OCI-LY1 (cell line): ENCODE measurements around the gene DIAPH1.

Source experiments
- EZH2 ChIP-seq: fragments of 200-600 bp; sonication (generic), shearing (Covaris generic); IDR thresholded peaks from 2 replicates; pipeline ENCODE4 v1.8.0; 2017; ENCODE audit warnings: borderline replicate concordance, mixed run types, mild to moderate bottlenecking, antibody characterized with exemption, low read length, moderate library complexity, mixed read lengths
- TF ChIP-seq, protein P1 (sequence below): fragments of 200-600 bp; sonication (generic), shearing (Covaris generic); IDR thresholded peaks from 2 replicates; pipeline ENCODE4 v1.5.1; 2017; ENCODE audit warnings: mild to moderate bottlenecking, antibody characterized with exemption, low read length, moderate library complexity, mixed read lengths

DNA sequence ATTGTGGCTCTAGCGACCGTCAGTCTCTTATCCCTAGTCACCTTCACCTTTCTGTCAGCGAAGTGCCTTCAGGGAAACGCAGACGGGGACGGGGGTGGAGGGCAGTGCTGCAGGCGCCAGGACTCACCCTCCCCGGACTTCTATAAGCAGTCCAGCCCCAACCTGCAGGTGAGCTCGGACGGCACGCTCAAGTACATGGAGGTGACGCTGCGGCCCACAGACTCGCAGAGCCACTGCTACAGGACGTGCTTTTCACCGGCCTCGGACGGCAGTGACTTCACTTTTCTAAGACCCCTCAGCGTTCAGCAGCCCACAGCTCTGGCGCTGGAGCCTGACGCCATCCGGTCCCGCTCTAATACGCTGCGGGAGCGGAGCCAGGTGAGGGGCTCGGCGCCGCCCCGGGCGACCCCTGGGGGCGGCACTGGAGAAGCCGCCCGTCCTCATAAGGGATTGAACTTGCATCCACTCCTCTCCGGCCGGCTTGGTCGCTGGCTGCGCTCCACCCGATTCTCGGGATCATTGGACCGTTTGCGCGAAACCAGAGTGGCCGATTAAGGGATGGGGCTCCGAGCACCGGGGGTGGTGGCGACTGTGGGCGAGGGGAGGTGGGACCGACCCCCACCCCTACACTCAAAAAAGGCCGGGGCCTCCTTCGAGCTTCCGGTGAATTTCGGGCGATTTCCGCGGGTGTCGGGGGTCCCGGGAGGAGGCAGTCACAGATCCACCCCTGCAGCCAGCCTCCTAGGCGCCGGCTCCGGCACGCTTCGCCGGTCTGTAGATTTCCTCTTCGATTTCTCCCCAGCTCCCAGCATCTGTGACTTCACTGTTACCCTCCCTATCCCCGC is 127.3 kb downstream of the DIAPH1 start:
- TF ChIP-seq, protein P1, sequence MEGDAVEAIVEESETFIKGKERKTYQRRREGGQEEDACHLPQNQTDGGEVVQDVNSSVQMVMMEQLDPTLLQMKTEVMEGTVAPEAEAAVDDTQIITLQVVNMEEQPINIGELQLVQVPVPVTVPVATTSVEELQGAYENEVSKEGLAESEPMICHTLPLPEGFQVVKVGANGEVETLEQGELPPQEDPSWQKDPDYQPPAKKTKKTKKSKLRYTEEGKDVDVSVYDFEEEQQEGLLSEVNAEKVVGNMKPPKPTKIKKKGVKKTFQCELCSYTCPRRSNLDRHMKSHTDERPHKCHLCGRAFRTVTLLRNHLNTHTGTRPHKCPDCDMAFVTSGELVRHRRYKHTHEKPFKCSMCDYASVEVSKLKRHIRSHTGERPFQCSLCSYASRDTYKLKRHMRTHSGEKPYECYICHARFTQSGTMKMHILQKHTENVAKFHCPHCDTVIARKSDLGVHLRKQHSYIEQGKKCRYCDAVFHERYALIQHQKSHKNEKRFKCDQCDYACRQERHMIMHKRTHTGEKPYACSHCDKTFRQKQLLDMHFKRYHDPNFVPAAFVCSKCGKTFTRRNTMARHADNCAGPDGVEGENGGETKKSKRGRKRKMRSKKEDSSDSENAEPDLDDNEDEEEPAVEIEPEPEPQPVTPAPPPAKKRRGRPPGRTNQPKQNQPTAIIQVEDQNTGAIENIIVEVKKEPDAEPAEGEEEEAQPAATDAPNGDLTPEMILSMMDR, result no peak
- TF ChIP-seq EZH2, result no peak
